GM12864 (cell line): ENCODE data around the gene NCOA6.

Experiments used
- DNase-seq: peaks from one replicate; pipeline ENCODE4 v3.0.0-alpha.2; 2011; ENCODE audit warnings: low read depth
- H3K4me3 ChIP-seq: 2 replicates; pipeline ENCODE4 v1.5.1; 2011; ENCODE audit warnings: mild to moderate bottlenecking, low read depth, low read length, control low read depth
- CTCF ChIP-seq: IDR thresholded peaks from 2 replicates; pipeline ENCODE4 v1.5.1; 2011; ENCODE audit warnings: low read depth, mild to moderate bottlenecking, moderate library complexity, low read length, control low read depth, inconsistent platforms; ENCODE audit errors: missing control alignments

The NCOA6 gene

GRCh38 chr20:34673412-34673811, 152.0 kb downstream of the NCOA6 start:
- no peak for DNase-seq
- TF ChIP-seq CTCF = no peak
- no peak overlapping the region for H3K4me3 ChIP-seq

- no peak for TF ChIP-seq CTCF
- no peak overlapping the region for H3K4me3 ChIP-seq
- no peak for DNase-seq
These were observed 156.4 kb downstream of the NCOA6 start for GRCh38 chr20:34669094-34669493.
